ENCODE results near the gene GLCCI1.

GLCCI1 gene

GRCh38 chr7:8065356-8065813, 96.8 kb downstream of the GLCCI1 start:
- no peak for TF ChIP-seq CTCF (IDR thresholded peaks at IDR 0.05)

GRCh38 chr7:8068892-8069686, 100.5 kb downstream of the GLCCI1 start:
- no peak for TF ChIP-seq CTCF (IDR thresholded peaks at IDR 0.05)

GRCh38 chr7:8070451-8071180, 102.0 kb downstream of the GLCCI1 start:
- no peak for TF ChIP-seq CTCF (IDR thresholded peaks at IDR 0.05)

DNA sequence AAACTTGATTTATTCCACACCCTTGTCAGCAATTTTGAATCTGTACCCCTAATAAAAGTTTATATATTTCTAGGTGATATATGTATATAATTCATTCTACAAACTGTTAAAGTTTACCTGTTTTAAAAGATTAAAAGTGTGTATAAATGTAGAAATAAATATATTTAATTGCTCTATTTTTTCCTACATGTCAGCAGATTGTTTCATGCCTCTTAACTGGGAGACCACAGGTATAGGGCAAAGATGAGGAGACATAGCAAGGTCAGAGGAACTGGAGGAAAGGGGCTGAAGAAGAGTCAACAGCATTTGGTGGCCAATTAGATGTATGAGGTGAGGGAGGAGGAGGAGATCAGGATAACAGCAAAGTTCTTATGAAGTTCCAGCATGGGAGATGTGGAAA, 109.8 kb downstream of the GLCCI1 start:
- no peak for TF ChIP-seq CTCF (IDR thresholded peaks at IDR 0.05)

- no peak for TF ChIP-seq CTCF (IDR thresholded peaks at IDR 0.05)
Observed at GRCh38 chr7:8082762-8083161, 114.2 kb downstream of the GLCCI1 start.

DNA sequence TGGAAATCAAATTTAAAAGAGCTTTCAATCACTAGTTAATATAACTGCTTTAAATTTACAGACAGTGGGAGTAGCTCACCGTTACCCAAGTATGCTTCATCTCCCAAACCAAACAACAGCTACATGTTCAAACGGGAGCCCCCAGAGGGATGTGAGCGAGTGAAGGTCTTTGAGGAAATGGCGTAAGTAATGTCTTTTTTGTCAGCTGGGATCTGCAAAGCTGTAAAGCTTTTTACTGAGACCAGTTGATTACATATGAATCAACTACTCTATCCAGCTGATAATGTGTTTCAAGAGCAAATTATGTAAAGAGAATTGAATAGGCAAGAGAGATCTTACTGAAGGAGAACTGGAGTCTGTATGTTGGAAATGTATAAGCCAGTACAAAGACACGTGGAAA, 116.2 kb downstream of the GLCCI1 start:
- no peak for TF ChIP-seq CTCF (IDR thresholded peaks at IDR 0.05)

GRCh38 chr7:8085420-8085819, 116.8 kb downstream of the GLCCI1 start:
- TF ChIP-seq CTCF (IDR thresholded peaks at IDR 0.05) = no peak
